ENCODE results near the gene CPA5.

The CPA5 gene

DNA sequence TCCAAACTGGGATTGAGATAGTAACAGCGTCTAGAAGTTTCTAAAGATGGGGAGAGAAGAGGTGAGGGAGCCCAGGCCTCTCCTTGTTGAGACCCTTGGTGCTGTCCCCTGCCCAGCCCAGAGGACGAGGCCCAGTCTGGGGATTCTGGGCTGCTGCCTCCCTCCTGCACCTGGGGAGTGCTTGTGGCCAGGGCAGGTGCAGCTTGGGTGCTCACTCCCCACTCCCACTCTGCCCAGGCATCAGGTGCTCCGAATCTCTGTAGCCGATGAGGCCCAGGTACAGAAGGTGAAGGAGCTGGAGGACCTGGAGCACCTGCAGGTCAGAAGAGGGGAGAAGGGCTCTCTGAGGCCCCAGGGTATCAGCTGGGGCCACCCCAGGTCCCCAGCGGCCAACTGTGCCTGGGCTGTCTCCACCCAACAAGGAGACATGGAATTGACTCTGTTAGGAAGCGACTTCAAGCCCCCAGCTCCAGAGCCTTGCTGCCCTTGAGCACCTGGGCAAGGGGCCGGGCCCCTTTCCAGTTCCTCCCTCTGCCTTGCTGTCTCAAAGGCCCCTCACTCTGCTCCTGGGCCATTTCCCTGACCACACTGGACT lies 36.3 kb downstream of the CPA5 start:
- no peak for DNase-seq

DNA sequence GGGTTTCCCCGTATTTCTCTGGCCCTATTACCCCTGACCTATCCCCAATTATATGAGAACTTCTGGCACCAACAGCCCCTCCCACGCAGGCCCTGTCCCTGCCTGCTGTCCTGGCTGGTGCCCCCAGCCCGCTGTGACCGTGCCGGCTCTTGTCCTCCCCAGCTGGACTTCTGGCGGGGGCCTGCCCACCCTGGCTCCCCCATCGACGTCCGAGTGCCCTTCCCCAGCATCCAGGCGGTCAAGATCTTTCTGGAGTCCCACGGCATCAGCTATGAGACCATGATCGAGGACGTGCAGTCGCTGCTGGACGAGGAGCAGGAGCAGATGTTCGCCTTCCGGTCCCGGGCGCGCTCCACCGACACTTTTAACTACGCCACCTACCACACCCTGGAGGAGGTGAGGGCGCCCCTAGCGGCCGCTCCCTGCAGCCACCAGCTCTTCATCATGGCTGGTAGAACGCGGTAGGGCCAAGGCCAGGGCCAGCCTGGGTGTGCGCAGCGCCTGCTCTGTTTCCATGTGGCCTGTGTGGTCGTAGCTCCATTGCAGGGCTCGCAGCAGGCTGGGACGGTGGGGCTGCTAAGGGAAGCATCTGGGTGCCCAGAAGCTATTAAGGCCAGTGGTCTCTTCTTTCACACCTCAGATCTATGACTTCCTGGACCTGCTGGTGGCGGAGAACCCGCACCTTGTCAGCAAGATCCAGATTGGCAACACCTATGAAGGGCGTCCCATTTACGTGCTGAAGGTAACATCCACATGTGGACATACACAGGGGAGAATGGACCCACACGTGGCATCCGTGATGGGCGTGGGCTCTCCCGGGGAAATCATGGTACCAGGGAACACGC lies 37.1 kb downstream of the CPA5 start:
- DNase-seq: no peak

DNA sequence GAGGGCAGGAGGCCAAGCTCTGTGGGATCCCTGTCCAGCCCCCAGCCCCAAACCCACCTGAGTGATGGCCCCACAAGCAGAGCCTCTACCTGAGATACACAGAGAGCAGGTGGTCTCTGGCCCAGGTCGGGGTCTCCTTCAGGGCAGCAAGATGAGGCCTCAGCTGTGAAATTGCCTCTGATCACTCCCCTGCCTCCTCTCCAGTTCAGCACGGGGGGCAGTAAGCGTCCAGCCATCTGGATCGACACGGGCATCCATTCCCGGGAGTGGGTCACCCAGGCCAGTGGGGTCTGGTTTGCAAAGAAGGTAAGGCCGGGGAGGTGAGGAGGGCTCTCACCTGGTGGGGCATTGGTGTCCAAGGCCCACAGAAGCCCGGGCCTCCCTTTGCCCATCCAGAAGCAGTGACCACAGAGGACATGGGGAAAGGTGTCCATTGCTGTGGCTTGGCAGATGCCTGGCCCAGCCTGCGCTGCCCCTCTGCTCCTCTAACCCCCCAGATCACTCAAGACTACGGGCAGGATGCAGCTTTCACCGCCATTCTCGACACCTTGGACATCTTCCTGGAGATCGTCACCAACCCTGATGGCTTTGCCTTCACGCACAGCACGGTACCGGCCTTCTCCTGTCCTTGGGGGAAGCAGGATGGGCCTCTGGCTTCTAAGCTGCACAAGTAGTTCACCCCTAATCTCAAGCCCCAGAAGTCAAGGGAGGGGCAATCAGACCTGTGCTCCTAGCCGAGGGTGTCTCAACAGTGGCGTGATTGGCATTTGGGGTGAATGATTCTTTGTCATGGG lies 38.8 kb downstream of the CPA5 start:
- DNase-seq: no peak

DNA sequence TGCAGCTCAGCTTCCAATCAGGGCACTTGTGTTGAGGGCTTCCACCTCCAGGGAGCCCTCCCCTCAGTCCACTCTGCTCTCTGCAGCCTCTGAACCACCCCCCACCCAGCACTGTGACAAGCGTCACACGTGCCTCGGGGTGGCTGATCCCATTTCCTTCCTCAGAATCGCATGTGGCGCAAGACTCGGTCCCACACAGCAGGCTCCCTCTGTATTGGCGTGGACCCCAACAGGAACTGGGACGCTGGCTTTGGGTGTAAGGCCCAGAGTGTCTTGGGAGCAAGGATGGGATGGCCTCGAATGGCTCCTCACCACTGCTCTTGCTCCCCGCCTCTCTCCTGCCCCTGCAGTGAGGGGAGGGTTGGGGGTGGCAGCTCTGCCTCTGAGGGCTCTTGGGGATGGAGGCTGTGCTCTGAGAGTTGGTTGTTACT lies 39.8 kb downstream of the CPA5 start:
- DNase-seq: no peak

DNA sequence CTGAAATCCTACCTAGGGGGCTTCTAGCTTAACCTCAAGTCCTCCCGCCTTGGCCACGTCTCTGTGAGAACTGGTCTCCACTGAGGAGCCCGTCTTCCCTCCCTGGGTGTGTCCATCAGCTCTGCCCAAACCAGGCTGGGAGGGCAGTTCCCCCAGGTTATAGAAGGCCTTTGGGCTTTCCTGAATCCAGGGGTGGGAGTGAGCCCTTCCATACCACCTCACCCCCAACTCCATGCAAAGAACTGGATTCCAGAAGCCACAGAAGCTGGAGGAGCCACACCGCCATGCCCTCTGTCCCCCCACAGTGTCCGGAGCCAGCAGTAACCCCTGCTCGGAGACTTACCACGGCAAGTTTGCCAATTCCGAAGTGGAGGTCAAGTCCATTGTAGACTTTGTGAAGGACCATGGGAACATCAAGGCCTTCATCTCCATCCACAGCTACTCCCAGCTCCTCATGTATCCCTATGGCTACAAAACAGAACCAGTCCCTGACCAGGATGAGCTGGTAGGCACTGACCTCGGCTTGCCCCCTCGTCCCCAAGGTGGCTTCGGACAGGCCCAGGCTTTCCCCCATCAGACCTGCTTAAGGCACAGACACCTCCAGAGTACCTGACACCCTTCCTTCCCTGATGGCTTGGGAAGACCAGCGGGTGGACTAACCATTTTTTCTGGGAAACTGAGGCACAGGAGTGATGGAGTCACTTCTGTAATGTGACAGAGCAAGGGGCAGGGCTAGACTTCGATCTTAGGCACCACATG lies 40.4 kb downstream of the CPA5 start:
- no peak for DNase-seq

DNA sequence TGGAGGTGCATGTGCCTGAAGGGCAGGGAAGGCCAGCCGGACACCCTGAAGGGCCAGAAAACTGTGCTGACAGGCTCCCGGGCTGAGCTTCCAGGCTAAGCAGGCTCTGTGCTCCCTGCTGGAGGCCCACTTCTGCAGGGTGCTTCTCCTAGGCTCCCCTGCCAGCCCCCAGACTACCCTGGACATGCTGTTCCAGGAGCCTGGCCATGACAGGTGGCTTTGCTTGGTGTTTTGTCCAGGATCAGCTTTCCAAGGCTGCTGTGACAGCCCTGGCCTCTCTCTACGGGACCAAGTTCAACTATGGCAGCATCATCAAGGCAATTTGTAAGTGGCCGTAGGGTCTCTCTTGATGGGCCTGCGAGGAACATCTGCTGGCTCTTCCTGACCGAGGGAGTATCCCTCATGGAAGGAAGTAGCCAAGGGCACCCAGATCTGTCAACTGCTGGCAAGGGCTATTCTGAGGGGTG lies 41.0 kb downstream of the CPA5 start:
- DNase-seq: no peak

DNA sequence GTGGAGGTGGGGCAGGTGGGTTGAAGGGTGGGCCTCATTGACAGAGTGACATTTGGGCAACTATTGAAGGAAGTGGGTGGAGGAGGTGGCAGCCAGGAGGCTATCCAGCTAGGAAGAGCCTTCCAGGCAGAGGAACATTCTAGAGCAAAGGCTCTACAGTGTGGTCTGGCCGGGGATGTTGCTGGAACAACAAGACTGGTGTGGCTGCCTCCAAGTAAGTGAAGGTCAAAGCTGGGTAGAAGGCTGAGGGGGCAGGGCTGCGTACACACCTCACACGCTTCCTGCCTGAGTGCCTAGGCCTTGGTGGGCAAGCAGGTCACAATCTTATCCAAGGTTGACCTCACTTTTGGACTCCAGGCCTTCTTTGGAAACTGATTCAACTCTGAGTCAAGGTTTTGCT lies 42.3 kb downstream of the CPA5 start:
- no peak for DNase-seq

DNA sequence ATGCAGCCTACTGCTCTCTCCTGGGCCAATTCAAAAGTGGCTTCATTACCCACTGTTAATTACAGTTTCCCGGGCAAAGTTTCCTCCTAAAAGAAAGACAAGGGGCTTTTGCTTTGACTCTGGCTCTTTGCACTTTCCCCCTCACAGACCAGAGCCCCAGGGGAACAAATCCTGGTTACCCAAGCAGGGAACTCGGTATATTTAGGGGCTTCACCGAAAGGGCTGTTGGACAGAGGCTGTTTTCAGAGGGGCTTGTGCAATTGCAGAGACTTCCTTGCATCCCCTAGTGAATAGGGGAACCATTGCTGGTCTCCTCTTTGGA lies 42.7 kb downstream of the CPA5 start:
- DNase-seq: no peak

DNA sequence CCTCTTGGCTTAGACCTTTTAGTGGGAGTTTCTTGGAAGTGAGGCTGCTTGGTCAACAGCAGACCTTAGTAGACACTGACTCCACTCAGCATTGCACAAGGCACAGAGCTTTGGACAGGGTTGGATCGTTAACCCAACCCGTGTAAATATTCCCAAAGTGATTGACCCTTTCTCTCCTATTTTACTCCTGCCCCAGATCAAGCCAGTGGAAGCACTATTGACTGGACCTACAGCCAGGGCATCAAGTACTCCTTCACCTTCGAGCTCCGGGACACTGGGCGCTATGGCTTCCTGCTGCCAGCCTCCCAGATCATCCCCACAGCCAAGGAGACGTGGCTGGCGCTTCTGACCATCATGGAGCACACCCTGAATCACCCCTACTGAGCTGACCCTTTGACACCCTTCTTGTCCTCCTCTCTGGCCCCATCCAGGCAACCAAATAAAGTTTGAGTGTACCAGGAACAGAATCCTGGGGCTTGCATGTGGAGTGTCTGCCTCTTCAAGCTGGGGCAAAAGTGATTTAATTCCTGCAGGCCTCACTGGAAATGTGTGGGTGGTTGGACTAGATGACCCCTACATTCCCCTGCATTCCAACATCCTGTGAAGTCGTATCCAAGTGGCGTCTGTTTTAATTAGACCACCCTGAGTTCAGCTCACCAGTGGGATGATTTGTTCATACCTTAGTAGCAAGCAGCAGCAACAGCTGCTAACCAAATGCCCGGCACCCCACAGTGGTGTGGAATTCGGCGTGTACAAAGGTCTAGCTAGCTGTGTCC lies 43.2 kb downstream of the CPA5 start:
- no peak for DNase-seq

DNA sequence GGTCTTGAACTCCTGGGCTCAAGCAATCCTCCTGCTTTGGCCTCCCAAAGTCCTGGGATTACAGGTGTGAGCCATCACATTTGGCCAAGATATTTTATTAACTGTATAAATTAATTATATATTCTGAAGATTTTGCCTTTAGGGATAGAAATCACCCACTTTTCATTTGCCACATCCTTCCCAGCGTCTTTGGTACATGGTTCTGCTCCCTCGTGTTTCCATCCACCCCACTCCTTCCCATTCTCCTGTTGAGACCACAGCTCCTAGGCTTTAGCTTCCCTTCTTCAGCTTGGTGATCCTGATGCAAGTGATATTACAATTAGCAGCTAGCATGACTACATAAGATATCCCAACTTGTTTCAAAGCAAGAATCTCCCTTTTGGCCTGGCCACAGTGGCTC lies 44.1 kb downstream of the CPA5 start:
- no peak for DNase-seq

DNA sequence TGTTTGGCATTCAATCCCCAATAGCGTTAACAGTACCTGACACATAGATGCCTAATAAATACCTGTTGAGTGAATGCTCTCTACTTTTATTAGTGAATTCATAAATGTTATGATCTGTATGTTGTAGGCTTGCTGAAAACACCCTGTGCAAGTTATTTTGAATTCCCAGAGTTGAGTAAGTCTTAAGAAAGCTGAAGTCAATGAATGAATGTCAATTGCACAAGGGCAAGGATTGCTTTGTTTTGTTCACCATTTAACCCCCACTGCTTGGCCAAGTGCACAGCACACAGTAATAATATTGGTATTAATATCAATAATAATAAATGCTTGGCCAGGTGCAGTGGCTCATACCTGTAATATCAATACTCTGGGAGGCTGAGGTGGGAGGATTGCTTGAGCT lies 45.9 kb downstream of the CPA5 start:
- DNase-seq: no peak

DNA sequence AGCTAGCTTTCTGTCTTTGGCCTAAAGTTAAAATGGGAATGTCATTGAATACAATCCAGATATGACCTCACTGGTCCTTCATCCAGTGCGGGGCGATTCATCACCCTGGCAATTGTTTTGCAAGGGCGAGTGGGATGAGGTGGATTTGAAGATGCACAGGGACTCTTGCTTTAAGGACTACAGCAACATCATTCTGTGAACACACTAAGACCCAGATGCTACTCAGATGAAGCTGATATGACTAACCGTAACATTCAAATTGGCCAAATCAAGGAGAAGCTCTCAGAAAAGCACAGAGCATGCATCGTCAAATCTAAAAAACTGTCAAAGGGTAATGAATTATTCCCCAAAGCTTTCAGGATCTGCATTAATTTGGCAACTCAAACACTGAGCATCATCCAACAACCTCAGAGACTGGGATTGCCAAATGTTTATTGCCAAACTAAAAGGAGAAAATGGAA lies 48.5 kb downstream of the CPA5 start:
- DNase-seq: no peak

DNA sequence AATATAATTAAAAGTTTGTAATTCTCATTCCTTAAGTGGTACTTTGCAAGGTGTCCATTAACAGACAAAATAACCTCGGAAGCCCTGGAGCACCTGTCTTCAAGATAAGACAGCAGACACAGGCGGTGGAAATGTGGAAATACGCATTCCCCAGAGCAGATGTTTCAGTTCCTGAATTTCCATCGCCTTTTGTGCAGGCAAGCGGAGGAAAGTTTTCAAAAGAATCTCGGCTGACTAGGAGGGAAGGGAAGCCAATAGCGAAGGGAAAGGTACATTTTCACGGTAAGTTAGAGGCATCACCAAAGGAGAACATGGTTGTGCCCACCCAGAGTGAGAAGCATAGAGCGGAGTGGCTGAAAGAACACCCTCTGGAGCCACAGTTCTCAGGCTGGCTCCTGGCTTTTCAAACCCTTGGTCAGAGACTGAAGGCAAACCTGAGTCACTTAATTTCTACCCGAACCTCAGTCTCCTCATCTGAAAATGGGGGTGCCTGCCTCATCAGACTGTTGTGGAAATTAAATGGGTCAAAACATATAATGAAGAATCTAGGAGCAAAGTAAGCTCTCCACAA lies 49.3 kb downstream of the CPA5 start:
- no peak for DNase-seq

DNA sequence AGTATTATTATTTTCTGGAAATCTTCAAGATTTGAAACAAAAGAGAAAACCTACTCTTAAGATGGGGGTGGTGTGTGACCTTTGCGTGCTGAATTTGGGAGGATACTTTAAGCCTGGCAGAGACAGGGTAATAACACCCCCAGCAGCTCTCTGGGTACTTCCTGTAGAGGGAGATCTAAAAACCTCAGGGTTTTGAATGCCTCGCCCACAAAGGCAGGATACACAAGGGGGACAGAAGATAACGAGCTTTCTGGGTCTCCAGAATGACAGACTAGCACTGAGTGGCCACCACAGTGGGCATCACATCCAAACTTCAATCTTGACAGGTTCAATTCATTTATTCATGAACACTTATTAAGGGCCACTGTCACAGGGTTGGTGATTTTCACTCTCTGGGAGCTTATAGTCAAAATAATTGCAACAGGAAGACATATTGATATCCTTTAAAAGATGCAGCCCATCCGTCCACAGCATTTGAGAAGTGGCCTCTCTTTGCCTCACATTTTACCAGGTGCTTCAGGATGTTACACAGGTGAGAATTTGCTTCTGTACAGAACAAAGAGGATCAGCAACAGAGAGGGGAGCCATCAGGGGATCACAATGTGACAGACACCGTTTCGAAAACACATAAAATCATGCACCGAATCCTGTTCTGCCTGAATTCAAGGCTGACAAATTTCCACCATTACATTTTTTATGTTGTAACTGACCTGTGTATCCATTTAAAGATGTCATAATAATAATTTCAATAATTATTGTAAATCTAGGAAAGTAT lies 50.0 kb downstream of the CPA5 start:
- DNase-seq: peak; percentile 18 to 41

DNA sequence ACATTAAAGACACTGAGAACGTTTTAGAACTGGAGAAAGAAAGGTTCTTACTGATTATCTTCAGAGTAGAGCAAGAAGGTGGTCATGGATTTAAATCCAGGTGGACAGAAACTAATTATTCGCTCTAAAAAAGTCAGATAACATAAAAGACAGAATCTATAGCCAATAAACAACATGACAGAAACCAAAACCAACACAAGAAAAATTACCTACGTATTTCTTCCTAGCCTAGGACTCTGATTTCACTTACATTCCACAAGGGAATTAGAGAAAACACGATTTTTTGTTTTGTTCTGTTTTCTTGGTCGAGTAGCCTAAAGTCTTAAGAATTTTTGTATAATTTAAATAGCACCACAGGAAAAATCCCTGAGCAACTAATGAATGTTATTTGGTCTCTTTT lies 50.8 kb downstream of the CPA5 start:
- DNase-seq: no peak

DNA sequence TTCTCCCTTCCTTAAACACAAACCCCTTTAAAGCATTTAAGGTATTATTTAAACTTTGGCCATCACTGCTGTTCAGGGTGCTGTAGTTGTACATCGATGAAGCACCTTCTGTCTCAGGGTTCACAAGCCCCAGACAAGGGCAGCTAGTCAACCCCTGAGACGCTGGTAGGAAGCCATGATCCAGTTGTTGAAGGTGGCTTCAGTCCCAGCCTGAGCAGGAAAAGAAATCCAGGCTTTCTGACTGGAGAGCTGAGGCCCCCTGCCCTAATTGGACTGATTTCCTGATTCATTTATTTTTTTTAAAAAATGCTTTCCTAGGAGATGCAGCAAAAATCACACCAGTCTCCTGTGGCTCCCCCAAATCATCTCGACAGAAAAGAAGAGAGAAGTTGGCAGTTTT lies 51.5 kb downstream of the CPA5 start:
- DNase-seq: no peak

DNA sequence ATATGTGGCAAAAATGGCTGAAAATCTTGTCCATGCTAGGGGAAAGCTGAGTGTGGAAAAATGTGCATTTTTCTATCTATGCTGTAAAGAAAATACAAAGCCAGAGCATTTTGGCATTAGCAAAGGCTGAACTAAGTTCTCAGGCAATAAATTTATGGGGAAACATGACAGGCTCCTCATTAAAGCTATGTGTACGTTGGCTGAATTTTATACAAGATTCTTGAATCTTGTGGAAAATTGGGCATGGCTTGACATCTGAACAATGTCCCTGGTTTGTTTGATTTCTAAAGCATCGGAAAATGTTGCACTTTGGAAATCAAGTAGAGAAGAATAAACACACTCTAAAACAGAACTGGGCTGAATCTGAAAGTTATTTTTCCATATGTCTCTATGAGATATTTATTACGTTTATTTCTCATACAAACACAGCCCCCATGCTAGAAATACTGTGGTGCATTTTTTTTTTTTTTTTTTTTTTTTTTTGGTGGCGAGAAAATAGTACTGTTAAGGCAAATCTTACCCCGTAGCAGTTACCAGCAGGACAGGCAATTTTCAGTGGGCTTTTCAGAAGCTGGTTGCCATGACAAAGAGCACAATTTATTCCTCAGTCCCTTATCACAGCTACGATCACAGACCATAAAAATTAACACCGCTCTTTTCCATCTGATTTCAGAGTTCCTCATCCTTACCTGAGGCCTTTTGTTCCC lies 52.6 kb downstream of the CPA5 start:
- DNase-seq: no peak

DNA sequence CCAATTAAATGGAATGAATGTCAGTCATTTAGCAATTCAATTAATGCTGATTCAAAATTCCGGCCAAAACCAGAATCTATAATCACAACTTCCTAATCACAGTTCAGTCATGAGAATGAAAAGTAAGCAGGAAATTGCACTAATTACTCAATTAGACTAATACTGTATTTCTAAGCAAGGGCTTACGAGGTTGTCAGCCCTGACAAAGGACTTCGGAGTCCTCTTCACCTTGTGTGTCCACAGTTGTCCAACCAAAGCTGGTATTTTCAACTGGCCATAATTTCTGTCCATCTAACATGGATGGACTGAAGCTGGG lies 53.1 kb downstream of the CPA5 start:
- no peak for DNase-seq

DNA sequence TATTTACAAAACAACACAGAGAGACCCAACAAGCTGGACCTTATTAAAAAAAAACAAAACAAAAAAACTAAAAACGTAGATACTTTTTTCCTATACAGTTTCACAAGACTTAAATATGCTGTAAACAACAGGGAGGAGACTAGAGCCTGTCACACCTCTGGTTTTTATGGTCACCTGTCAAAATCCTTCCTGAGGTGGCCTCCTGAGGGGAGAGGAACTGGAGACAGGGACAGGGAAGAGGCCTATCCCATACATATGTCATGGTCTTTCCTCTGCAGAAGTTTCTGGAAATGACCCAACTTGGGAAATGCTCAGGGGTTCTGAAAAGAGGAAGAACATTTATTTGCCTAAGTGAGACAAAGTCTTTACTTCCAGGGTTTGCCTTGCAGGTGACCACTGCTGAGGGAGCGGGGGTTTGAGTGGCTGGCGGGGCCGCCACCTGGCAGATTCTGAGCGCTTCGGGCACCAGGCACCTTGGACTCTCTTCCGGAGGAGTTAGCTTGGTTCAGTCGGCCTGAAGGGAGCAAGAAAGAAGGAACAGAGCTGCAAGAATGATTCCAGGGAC lies 54.0 kb downstream of the CPA5 start:
- DNase-seq: no peak

DNA sequence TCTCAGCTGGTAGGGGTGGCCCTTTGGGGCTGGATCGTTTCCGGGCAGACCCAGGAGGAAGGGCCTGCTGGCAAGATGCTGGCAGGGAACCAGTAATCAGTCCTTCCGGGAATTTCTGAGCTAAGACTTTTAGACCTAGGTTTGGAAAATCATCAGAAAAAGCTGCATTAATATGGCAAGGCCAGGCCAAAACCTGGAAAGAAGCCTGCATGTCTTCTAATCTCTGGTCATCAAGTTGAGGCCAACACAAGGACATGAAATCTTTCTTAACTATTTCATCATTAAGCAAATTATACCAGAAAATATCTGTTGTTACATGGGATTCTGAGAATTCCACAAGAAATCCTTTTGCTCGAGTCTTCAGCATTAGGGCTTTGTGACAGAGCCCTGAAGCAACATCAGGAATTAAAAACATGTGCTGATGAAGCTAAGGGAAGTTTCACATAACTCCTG lies 55.5 kb downstream of the CPA5 start:
- DNase-seq: no peak

Data from CD4-positive, alpha-beta T cell treated with Interleukin-1 beta for 1 hour (primary cell).